HepG2 (cell line): ENCODE measurements around the gene PDE5A. TPM values are rescaled to one million over a fixed set of nuclear protein-coding genes. Genes with fewer than 3 reads are reported as not detected.
"Not testable (repeated sequence)": the region's sequence is repeated elsewhere in the genome, so short reads cannot be mapped to it uniquely, and the experiment has no call there.

Experiments
- ATAC-seq: fragments of 200-7000 bp; cut with Tn5 transposase; 3 replicates; pipeline ENCODE4 v1.9.1; 2020; ENCODE audit warnings: mild to moderate bottlenecking, moderate library complexity
- BruUV-seq: library from RNA; stranded (reverse); fragments of 400-500 nt; replicated peaks from 2 replicates; lab custom pipeline; 2021; lab: Mats Ljungman, UMichigan
- CTCF ChIA-PET: fragments of 300-600 bp; formaldehyde crosslinking; extraction: SDS; loops from one replicate; lab custom pipeline; 2021; ENCODE audit warnings: low total read pairs, inconsistent platforms, low intra/inter-chr PET ratio; lab: Yijun Ruan, JAX
- POLR2A ChIA-PET: fragments of 350-600 bp; sonication (Branson Sonifier 250); formaldehyde crosslinking; loops from one replicate; lab custom pipeline; 2020; ENCODE audit warnings: antibody characterized with exemption, inconsistent platforms; lab: Yijun Ruan, JAX
- DNase-seq: peaks from one replicate; pipeline ENCODE4 v3.0.0-alpha.2; 2015; ENCODE audit warnings: low spot score
- FAIRE-seq: peaks from 3 replicates; lab custom pipeline; 2011; peaks lifted over from hg19 to GRCh38; lab: Jason Lieb, UNC
- H2AFZ ChIP-seq: one replicate; pipeline ENCODE4 v1.6.1; 2011; ENCODE audit warnings: low read length, inconsistent platforms
- H3K27ac ChIP-seq: fragments of 300-600 bp; 3 replicates; pipeline ENCODE4 v1.8.0; 2011; ENCODE audit warnings: mixed run types, mild to moderate bottlenecking, mixed read lengths, low read length, inconsistent platforms; ENCODE audit not compliant: insufficient read depth; ENCODE audit errors: extremely low read length
- H3K27me3 ChIP-seq, 2 experiments: fragments of 200-600 bp in 1 of 2; 2 replicates in 1 of 2; 3 replicates in 1 of 2; pipeline versions ENCODE4 v1.6.0 to v1.8.0; 2011; ENCODE audit warnings: low read length in 2 of 2, mild to moderate bottlenecking in 2 of 2, moderate library complexity in 2 of 2, inconsistent platforms in 1 of 2; ENCODE audit not compliant: insufficient read depth in 2 of 2, control insufficient read depth in 1 of 2
- H3K36me3 ChIP-seq, 2 experiments: fragments of 200-600 bp in 1 of 2; replicated peaks in 1 of 2; 2 replicates in 1 of 2; 3 replicates in 1 of 2; pipeline versions ENCODE4 v1.5.1 to v1.8.0; 2011; ENCODE audit warnings: low read length in 2 of 2, inconsistent platforms in 1 of 2; ENCODE audit not compliant: insufficient read depth in 2 of 2, control insufficient read depth in 1 of 2
- H3K4me1 ChIP-seq: 2 replicates; pipeline ENCODE4 v1.5.1; 2012; ENCODE audit warnings: low read length, inconsistent platforms; ENCODE audit not compliant: insufficient read depth
- H3K4me2 ChIP-seq: 2 replicates; pipeline ENCODE4 v1.6.0; 2011; ENCODE audit warnings: low read depth, low read length, inconsistent platforms
- H3K4me3 ChIP-seq, 3 experiments: fragments of 200-600 bp in 1 of 3; sonication (generic), shearing (Covaris generic) in 1 of 3; replicated peaks in 1 of 3; 2 replicates each; pipeline ENCODE4 v1.5.1; 2011 to 2016; ENCODE audit warnings: low read length in 3 of 3, inconsistent platforms in 2 of 3, low read depth in 2 of 3, mild to moderate bottlenecking in 2 of 3, control low read depth in 1 of 3, mixed read lengths in 1 of 3; ENCODE audit not compliant: insufficient read depth in 1 of 3
- H3K79me2 ChIP-seq: one replicate; pipeline ENCODE4 v1.6.1; 2011; ENCODE audit warnings: low read length, inconsistent platforms; ENCODE audit not compliant: insufficient read depth
- H3K9ac ChIP-seq: 2 replicates; pipeline ENCODE4 v1.6.0; 2011; ENCODE audit warnings: mild to moderate bottlenecking, low read depth, low read length, inconsistent platforms; ENCODE audit not compliant: insufficient read depth
- H3K9me3 ChIP-seq: 2 replicates; pipeline ENCODE4 v1.5.1; 2012; ENCODE audit warnings: mild to moderate bottlenecking, low read length
- H4K20me1 ChIP-seq: 2 replicates; pipeline ENCODE4 v1.6.0; 2011; ENCODE audit warnings: inconsistent platforms, mild to moderate bottlenecking, low read length, moderate library complexity; ENCODE audit not compliant: insufficient read depth
- WGBS: methylation state at CpG from one replicate; pipeline ENCODE4 v1.1.6; 2017; ENCODE audit warnings: low lambda C conversion rate; 5-methylcytosine and 5-hydroxymethylcytosine counted together
- in situ Hi-C: cut with HindIII; loops from 2 replicates; pipeline ENCODE4 v1.10.0; 2017; ENCODE audit warnings: low pct_unique_long_range_greater_than_20kb; ENCODE audit not compliant: extremely low pct_ligation_motif_present
- intact Hi-C: fragments of 100-400 bp; cut with micrococcal nuclease; formaldehyde crosslinking; loops from one replicate; pipeline ENCODE4 v1.10.0; 2022; ENCODE audit not compliant: unreplicated experiment
- polyA plus RNA-seq, 8 experiments: library from polyadenylated mRNA; depleted of rRNA in 3 of 8; stranded (reverse) in 7 of 8; unstranded in 1 of 8; fragments of >200 nt; fragmentation: Illumina TruSeq in 4 of 8; extraction: Trizol in 4 of 8; gene quantifications; 2 replicates each; pipeline versions ENCODE4 v1.2.1 to v1.2.3, GENCODE V29; 2011 to 2016; ENCODE audit warnings: low read depth in 4 of 8, missing spikeins in 1 of 8, mixed read lengths in 1 of 8; ENCODE audit not compliant: insufficient read depth in 1 of 8
- total RNA-seq, 5 experiments: library from RNA; depleted of rRNA; stranded (reverse); fragments of >200 nt; fragmentation: Illumina TruSeq; extraction: Trizol; gene quantifications; 2 replicates each; pipeline ENCODE4 v1.2.3, GENCODE V29; 2016; ENCODE audit warnings: low read depth in 1 of 5

Gene PDE5A
- total and polyA plus RNA-seq, 2 of the 13 experiments (the other 11 are each of a cell fraction or from before 2014, with no cell fraction given), result 0.22 to 0.44 TPM

DNA sequence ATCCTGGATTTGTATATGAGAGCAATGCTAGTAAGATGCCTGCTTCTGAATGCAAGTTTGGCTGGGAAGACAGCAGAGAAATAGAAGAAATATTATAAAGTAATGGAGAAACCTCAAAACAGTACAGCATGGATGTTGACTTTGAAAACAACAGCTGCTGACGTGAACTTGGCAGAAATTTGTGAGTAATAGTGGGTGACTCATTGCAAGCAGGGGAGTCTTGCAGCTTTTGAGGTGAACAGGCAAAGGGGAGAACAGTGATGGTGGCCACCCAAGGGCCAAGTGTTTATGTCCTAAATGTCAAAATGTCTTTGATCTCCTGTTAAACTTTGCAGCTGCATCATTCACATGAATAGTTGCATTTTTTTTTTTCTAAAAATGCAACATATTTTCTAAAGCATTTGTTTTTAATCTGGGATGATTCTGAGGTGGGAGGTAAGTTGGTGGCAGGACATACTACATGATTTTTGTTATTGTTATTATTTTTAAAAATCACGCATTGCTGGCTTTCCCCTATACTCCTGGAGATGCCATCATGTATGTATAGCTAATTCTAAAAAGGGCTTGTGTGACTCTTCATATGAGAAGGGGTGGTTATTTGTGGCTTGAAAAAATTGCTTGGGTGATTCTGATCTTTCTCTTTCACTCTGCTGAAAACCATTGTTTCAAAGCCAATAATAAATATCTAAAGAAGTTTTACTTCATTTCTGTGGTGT, 158.4 kb downstream of the PDE5A start:
- H3K27ac ChIP-seq, H3K4me2 ChIP-seq, DNase-seq, H3K9me3 ChIP-seq, CTCF ChIA-PET, H3K4me3 ChIP-seq, H2AFZ ChIP-seq, H3K79me2 ChIP-seq, ATAC-seq, H3K4me1 ChIP-seq, POLR2A ChIA-PET, H3K9ac ChIP-seq, H3K27me3 ChIP-seq, BruUV-seq, in situ Hi-C loops, FAIRE-seq, H4K20me1 ChIP-seq: not testable (repeated sequence)
- peaks cover 0 to 13% of the 10 kb centered on the region in 2 experiments; a peak in 3 of 5 replicates for H3K36me3 ChIP-seq
- intact Hi-C loops, result loop anchor here (5.0 kb wide), 1 partner anchor 488 kb away; no protein-coding TSS in a partner anchor
- 100% methylated on average over 2 of the region's 2 CpGs for WGBS

GRCh38 chr4:119469039-119469438, 159.6 kb downstream of the PDE5A start:
- intact Hi-C loops, ATAC-seq: not testable (repeated sequence)

More at GRCh38 chr4:119469039-119469438, 159.6 kb downstream of the PDE5A start:
- BruUV-seq, H3K27ac ChIP-seq, H2AFZ ChIP-seq, H4K20me1 ChIP-seq, FAIRE-seq, H3K4me2 ChIP-seq, H3K9ac ChIP-seq, DNase-seq, H3K9me3 ChIP-seq, in situ Hi-C loops, POLR2A ChIA-PET, H3K4me1 ChIP-seq, CTCF ChIA-PET, H3K4me3 ChIP-seq, H3K27me3 ChIP-seq, H3K79me2 ChIP-seq: not testable (repeated sequence)
- 98% methylated on average over 3 of the region's 3 CpGs for WGBS
- H3K36me3 ChIP-seq, result peaks cover 0 to 17% of the 10 kb centered on the region in 2 experiments; a peak in 2 of 5 replicates
